Measurements from ENCODE around the gene ADAM17. TPM values are rescaled to one million over a fixed set of nuclear protein-coding genes. Genes with fewer than 3 reads are reported as not detected.

Gene ADAM17
- total RNA-seq, 1 donor from 2014 or later, result 28.1 TPM

GRCh38 chr2:9462886-9463697, 92.5 kb downstream of the ADAM17 start:
- DNase-seq (ENCODE audit: low read depth), result no peak
- no peak for TF ChIP-seq CTCF (conservative IDR thresholded peaks at IDR 0.05; ENCODE audit: low read depth, low read length)

GRCh38 chr2:9462313-9462712, 93.3 kb downstream of the ADAM17 start:
- H3K4me3 ChIP-seq (ENCODE audit: low read depth, low read length), result no peak overlapping the region
- DNase-seq (ENCODE audit: low read depth), result no peak
- TF ChIP-seq CTCF (conservative IDR thresholded peaks at IDR 0.05; ENCODE audit: low read depth, low read length), result no peak

More at GRCh38 chr2:9462886-9463697, 92.5 kb downstream of the ADAM17 start:
- no peak overlapping the region for H3K4me3 ChIP-seq (ENCODE audit: low read depth, low read length)

- no peak for TF ChIP-seq CTCF (conservative IDR thresholded peaks at IDR 0.05; ENCODE audit: low read depth, low read length)
- no peak overlapping the region for H3K4me3 ChIP-seq (ENCODE audit: low read depth, low read length)
- DNase-seq (ENCODE audit: low read depth), result no peak
Measured at GRCh38 chr2:9461079-9461478, 94.6 kb downstream of the ADAM17 start.

- no peak for DNase-seq (ENCODE audit: low read depth)
- H3K4me3 ChIP-seq (ENCODE audit: low read depth, low read length), result no peak overlapping the region
- TF ChIP-seq CTCF (conservative IDR thresholded peaks at IDR 0.05; ENCODE audit: low read depth, low read length), result no peak
Measured at GRCh38 chr2:9460441-9461017, 95.1 kb downstream of the ADAM17 start.

- no peak overlapping the region for H3K4me3 ChIP-seq (ENCODE audit: low read depth, low read length)
- TF ChIP-seq CTCF (conservative IDR thresholded peaks at IDR 0.05; ENCODE audit: low read depth, low read length), result no peak
- no peak for DNase-seq (ENCODE audit: low read depth)
Measured at GRCh38 chr2:9451231-9451630, 104.4 kb downstream of the ADAM17 start.

GRCh38 chr2:9445089-9445488, 110.5 kb downstream of the ADAM17 start:
- no peak for TF ChIP-seq CTCF (conservative IDR thresholded peaks at IDR 0.05; ENCODE audit: low read depth, low read length)
- no peak overlapping the region for H3K4me3 ChIP-seq (ENCODE audit: low read depth, low read length)
- no peak for DNase-seq (ENCODE audit: low read depth)
